Pulmonary artery endothelial cell (primary cell): ENCODE results near the gene TBX15. TPM values are rescaled to one million over a fixed set of nuclear protein-coding genes. Genes with fewer than 3 reads are reported as not detected.

Experiments
- DNase-seq: peaks from one replicate; pipeline ENCODE4 v3.0.0-alpha.2; 2011; ENCODE audit warnings: low read depth, low spot score
- total RNA-seq: library from RNA; depleted of rRNA; stranded (reverse); fragments of >200 nt; gene quantifications from 2 replicates; pipeline ENCODE4 v1.2.3, GENCODE V29; 2014

Gene TBX15
- total RNA-seq, 1 donor from 2014 or later, result not detected

GRCh38 chr1:118985640-118986554 lies 2.2 kb downstream of the TBX15 start:
- no peak for DNase-seq

- no peak for DNase-seq
Measured at GRCh38 chr1:118984722-118985639, 3.2 kb downstream of the TBX15 start.

GRCh38 chr1:118984086-118984721 lies 3.9 kb downstream of the TBX15 start:
- DNase-seq, result no peak

GRCh38 chr1:118983558-118984041 lies 4.5 kb downstream of the TBX15 start:
- DNase-seq, result no peak

GRCh38 chr1:118982821-118983557 lies 5.2 kb downstream of the TBX15 start:
- no peak for DNase-seq

GRCh38 chr1:118982266-118982665 lies 5.9 kb downstream of the TBX15 start:
- DNase-seq, result no peak

GRCh38 chr1:118981436-118981835 lies 6.7 kb downstream of the TBX15 start:
- DNase-seq, result no peak

GRCh38 chr1:118979754-118980575 lies 8.2 kb downstream of the TBX15 start:
- no peak for DNase-seq

GRCh38 chr1:118978914-118979701 lies 9.0 kb downstream of the TBX15 start:
- DNase-seq, result no peak

GRCh38 chr1:118977600-118977999 lies 10.5 kb downstream of the TBX15 start:
- DNase-seq, result no peak

GRCh38 chr1:118974661-118975060 lies 13.5 kb downstream of the TBX15 start:
- no peak for DNase-seq

- DNase-seq, result no peak
Measured at GRCh38 chr1:118973531-118974137, 14.5 kb downstream of the TBX15 start.

- no peak for DNase-seq
Measured at GRCh38 chr1:118973032-118973431, 15.1 kb downstream of the TBX15 start.

- no peak for DNase-seq
Measured at GRCh38 chr1:118970451-118970850, 17.7 kb downstream of the TBX15 start.

GRCh38 chr1:118963456-118964430 lies 24.4 kb downstream of the TBX15 start:
- DNase-seq, result no peak

GRCh38 chr1:118963138-118963455 lies 25.0 kb downstream of the TBX15 start:
- no peak for DNase-seq

GRCh38 chr1:118961156-118961555 lies 27.0 kb downstream of the TBX15 start:
- no peak for DNase-seq
